Gastrocnemius medialis (tissue), 4 donors: ENCODE measurements around the gene RASGRP2.

Experiments used
- POLR2A ChIP-seq, 2 donors: fragments of 450-650 bp; IDR thresholded peaks; one replicate each; pipeline ENCODE4 v1.6.1; 2017; ENCODE audit warnings: antibody characterized with exemption in 2 of 2, mild to moderate bottlenecking in 2 of 2, moderate library complexity in 2 of 2
- TF ChIP-seq, protein P1 (sequence below), 5 experiments: fragments of 450-650 bp in 3 of 5; fragments of 200-600 bp in 2 of 5; sonication (generic) in 2 of 5; IDR thresholded peaks in 4 of 5; conservative IDR thresholded peaks in 1 of 5; 1 replicate in 4 of 5; 2 replicates in 1 of 5; pipeline ENCODE4 v1.5.1; 2016 to 2019; ENCODE audit warnings: antibody characterized with exemption in 5 of 5, mild to moderate bottlenecking in 3 of 5, moderate library complexity in 3 of 5

DNA sequence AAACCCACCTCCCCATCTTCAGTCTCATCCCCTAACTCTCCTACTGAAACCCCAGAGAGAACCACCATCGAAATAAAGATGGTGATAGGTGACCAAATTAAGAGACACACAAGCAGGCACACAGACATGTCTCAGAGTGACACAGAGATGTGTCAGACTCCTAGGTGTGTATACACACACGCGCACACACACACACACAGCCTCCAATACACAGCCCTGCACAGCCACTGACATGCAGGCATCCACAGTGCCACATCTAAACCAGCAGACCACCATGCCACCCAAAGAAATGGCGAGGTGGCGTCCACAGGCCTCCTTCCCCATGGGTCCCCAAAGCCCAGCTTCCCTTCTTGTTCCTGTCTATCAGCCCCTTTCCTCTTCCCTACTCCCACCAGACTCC lies 48.4 kb downstream of the RASGRP2 start:
- TF ChIP-seq, protein P1, sequence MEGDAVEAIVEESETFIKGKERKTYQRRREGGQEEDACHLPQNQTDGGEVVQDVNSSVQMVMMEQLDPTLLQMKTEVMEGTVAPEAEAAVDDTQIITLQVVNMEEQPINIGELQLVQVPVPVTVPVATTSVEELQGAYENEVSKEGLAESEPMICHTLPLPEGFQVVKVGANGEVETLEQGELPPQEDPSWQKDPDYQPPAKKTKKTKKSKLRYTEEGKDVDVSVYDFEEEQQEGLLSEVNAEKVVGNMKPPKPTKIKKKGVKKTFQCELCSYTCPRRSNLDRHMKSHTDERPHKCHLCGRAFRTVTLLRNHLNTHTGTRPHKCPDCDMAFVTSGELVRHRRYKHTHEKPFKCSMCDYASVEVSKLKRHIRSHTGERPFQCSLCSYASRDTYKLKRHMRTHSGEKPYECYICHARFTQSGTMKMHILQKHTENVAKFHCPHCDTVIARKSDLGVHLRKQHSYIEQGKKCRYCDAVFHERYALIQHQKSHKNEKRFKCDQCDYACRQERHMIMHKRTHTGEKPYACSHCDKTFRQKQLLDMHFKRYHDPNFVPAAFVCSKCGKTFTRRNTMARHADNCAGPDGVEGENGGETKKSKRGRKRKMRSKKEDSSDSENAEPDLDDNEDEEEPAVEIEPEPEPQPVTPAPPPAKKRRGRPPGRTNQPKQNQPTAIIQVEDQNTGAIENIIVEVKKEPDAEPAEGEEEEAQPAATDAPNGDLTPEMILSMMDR (IDR thresholded peaks at IDR 0.05 in 4 of 5, conservative IDR thresholded peaks at IDR 0.05 in 1 of 5), result no peak
- TF ChIP-seq POLR2A (IDR thresholded peaks at IDR 0.05), result no peak
